Measurements from ENCODE around the gene RIOK1. TPM values are rescaled to one million over a fixed set of nuclear protein-coding genes. Genes with fewer than 3 reads are reported as not detected.

Gene RIOK1
- total RNA-seq, 2 donors from 2014 or later, result 17.5 to 25.8 TPM

DNA sequence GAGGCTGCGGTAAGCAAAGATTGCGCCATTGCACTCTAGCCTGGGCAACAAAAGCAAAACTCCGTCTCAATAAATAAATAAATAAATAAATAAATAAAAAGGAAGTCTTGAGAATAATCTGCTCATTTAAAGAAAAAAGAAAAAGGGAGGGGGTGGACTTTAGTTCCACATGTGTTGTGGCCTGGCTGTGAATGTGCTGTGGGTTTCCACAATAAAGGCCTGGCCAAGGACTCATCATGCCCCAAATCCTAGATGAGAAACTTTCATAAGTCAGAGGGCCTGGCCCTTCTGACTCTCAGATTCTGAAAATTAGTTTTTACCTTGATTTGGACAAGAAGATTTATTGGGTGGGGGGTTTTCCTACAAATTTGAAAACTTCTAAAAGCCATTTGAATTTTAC lies 48.4 kb downstream of the RIOK1 start:
- no peaks in the 10 kb centered on the region for H3K36me3 ChIP-seq
- no peaks in the 10 kb centered on the region for H3K27me3 ChIP-seq (replicated peaks; ENCODE audit: insufficient read depth)
- no peak for DNase-seq (ENCODE audit: low spot score)
- no peak overlapping the region for H3K27ac ChIP-seq
- intact Hi-C loops (cut with DNase I), result no loop called here
- H3K4me3 ChIP-seq, result no peak overlapping the region
- no peaks in the 10 kb centered on the region for H3K4me1 ChIP-seq (replicated peaks)
- no peak for TF ChIP-seq CTCF (IDR thresholded peaks at IDR 0.05)
- no peak for TF ChIP-seq POLR2AphosphoS5 (IDR thresholded peaks at IDR 0.05)
- no peak for TF ChIP-seq POLR2A (IDR thresholded peaks at IDR 0.05)
- WGBS, result 92% methylated on average over 3 of the region's 3 CpGs
- H3K9me3 ChIP-seq, result no peaks in the 10 kb centered on the region

- intact Hi-C loops (cut with DNase I), result no loop called here
- 78% methylated on average over 3 of the region's 3 CpGs for WGBS
- no peak for TF ChIP-seq POLR2A (IDR thresholded peaks at IDR 0.05)
- no peak for TF ChIP-seq CTCF (IDR thresholded peaks at IDR 0.05)
- no peak for TF ChIP-seq POLR2AphosphoS5 (IDR thresholded peaks at IDR 0.05)
- Histone ChIP-seq H3K4me1 (replicated peaks) (no peaks in the 10 kb centered on the region), H3K9me3 (no peaks in the 10 kb centered on the region), H3K27me3 (replicated peaks; ENCODE audit: insufficient read depth) (no peaks in the 10 kb centered on the region), H3K36me3 (no peaks in the 10 kb centered on the region), H3K4me3 (no peak overlapping the region), H3K27ac (no peak overlapping the region)
- no peak for DNase-seq (ENCODE audit: low spot score)
Observed at GRCh38 chr6:7439228-7439627, 49.6 kb downstream of the RIOK1 start.

DNA sequence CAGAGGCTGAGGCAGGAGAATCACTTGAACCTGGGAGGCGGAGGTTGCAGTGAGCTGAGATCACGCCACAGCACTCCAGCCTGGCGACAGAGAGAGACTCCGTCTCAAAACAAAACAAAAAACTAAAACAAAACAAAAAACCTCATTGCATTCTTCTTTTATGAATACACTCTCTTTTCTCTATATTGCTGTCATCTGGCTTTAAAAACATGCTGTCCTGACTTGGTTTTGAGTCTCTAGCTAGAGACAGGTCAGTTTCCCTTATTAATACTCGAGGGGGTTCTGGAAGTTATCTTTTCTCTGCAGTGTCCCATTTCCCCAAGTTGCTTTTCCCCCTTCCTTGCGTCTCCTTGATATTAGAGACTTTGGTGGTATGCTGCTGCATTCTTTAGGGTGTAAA lies 50.9 kb downstream of the RIOK1 start:
- no peak overlapping the region for H3K27ac ChIP-seq
- H3K27me3 ChIP-seq (replicated peaks; ENCODE audit: insufficient read depth), result no peaks in the 10 kb centered on the region
- no peaks in the 10 kb centered on the region for H3K36me3 ChIP-seq
- no peak overlapping the region for H3K4me3 ChIP-seq
- H3K9me3 ChIP-seq, result no peaks in the 10 kb centered on the region
- DNase-seq (ENCODE audit: low spot score), result no peak
- WGBS, result 79% methylated on average over 6 of the region's 6 CpGs
- intact Hi-C loops (cut with DNase I), result no loop called here
- H3K4me1 ChIP-seq (replicated peaks), result no peaks in the 10 kb centered on the region
- TF ChIP-seq CTCF (IDR thresholded peaks at IDR 0.05) (no peak), POLR2A (IDR thresholded peaks at IDR 0.05) (no peak), POLR2AphosphoS5 (IDR thresholded peaks at IDR 0.05) (no peak)

DNA sequence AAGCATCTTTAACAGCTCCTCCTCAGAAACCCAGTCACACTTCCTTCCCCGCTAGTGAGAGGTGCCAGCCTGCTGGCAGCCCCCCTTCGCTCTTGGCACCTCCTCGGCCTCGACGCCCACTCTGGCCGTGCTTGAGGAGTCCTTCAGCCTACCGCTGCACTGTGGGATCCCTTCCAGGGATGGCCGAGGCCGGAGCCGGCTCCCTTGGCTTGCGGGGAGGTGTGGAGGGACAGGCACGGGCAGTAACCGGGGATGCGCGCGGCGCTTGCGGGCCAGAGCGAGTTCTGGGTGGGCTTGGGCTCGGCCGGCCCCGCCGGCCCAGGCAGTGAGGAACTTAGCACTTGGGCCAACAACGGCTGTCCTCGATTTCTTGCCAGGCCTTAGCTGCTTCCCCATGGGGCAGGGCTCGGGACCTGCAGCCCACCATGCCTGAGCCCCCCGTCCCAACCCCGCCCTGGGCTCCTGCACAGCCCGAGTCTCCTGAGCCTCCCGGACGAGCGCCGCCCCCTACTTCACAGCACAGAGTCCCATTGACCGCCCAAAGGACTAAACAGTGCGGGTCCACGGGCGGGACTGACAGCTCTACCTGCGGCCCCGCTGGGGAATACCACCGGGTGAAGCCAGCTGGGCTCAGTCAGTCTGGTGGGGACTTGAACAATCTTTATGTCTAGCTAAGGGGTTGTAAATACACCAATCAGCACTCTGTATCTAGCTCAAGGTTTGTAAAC lies 51.6 kb downstream of the RIOK1 start:
- intact Hi-C loops (cut with DNase I), result no loop called here
- Histone ChIP-seq H3K9me3 (no peaks in the 10 kb centered on the region), H3K36me3 (no peaks in the 10 kb centered on the region), H3K4me3 (no peak overlapping the region), H3K27ac (no peak overlapping the region), H3K27me3 (replicated peaks; ENCODE audit: insufficient read depth) (no peaks in the 10 kb centered on the region), H3K4me1 (replicated peaks) (no peaks in the 10 kb centered on the region)
- TF ChIP-seq POLR2A (IDR thresholded peaks at IDR 0.05) (no peak), POLR2AphosphoS5 (IDR thresholded peaks at IDR 0.05) (no peak), CTCF (IDR thresholded peaks at IDR 0.05) (no peak)
- DNase-seq (ENCODE audit: low spot score), result no peak
- WGBS, result 87% methylated on average over 40 of the region's 40 CpGs

GRCh38 chr6:7442467-7442866 lies 52.9 kb downstream of the RIOK1 start:
- intact Hi-C loops (cut with DNase I), result no loop called here
- no peak for DNase-seq (ENCODE audit: low spot score)
- Histone ChIP-seq H3K4me1 (replicated peaks) (no peaks in the 10 kb centered on the region), H3K27me3 (replicated peaks; ENCODE audit: insufficient read depth) (no peaks in the 10 kb centered on the region), H3K36me3 (no peaks in the 10 kb centered on the region), H3K9me3 (no peaks in the 10 kb centered on the region), H3K4me3 (no peak overlapping the region), H3K27ac (no peak overlapping the region)
- TF ChIP-seq POLR2A (IDR thresholded peaks at IDR 0.05) (no peak), POLR2AphosphoS5 (IDR thresholded peaks at IDR 0.05) (no peak), CTCF (IDR thresholded peaks at IDR 0.05) (no peak)
- WGBS, result 92% methylated on average over 11 of the region's 11 CpGs
